Sigmoid colon (tissue), 4 donors: ENCODE measurements around the gene GAB2.

Experiments used
- POLR2A ChIP-seq, 2 donors: fragments of 450-650 bp; IDR thresholded peaks; one replicate each; pipeline ENCODE4 v1.6.1; 2016; ENCODE audit warnings: antibody characterized with exemption in 2 of 2, mild to moderate bottlenecking in 2 of 2, moderate library complexity in 2 of 2
- POLR2AphosphoS5 ChIP-seq, 4 donors: sonication (generic); formaldehyde crosslinking; IDR thresholded peaks; one replicate each; pipeline ENCODE4 v1.6.1; 2017; ENCODE audit warnings: antibody characterized with exemption in 4 of 4
- TF ChIP-seq, protein P1 (sequence below), 4 experiments: fragments of 450-650 bp in 3 of 4; fragments of 200-600 bp in 1 of 4; IDR thresholded peaks; one replicate each; pipeline ENCODE4 v1.5.1; 2016 to 2019; ENCODE audit warnings: antibody characterized with exemption in 4 of 4, mild to moderate bottlenecking in 3 of 4, moderate library complexity in 2 of 4

DNA sequence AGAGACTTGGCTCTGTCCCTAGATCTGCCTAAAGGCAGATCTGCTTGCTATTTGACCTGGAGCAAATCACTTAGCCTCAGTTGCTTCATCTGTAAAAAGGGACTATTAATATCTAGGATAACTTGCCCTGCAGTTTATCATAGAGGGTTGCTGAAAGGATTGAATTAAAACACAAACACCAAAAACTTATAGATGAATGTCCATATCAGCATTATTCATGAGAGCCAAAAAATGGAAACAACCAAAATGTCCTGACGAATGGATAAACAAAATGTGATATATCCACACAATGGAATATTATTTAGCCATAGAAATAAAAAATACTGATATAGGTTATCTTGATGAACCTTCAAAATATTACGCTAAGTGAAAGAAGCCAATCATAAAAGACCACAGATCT lies 161.7 kb downstream of the GAB2 start:
- TF ChIP-seq, protein P1, sequence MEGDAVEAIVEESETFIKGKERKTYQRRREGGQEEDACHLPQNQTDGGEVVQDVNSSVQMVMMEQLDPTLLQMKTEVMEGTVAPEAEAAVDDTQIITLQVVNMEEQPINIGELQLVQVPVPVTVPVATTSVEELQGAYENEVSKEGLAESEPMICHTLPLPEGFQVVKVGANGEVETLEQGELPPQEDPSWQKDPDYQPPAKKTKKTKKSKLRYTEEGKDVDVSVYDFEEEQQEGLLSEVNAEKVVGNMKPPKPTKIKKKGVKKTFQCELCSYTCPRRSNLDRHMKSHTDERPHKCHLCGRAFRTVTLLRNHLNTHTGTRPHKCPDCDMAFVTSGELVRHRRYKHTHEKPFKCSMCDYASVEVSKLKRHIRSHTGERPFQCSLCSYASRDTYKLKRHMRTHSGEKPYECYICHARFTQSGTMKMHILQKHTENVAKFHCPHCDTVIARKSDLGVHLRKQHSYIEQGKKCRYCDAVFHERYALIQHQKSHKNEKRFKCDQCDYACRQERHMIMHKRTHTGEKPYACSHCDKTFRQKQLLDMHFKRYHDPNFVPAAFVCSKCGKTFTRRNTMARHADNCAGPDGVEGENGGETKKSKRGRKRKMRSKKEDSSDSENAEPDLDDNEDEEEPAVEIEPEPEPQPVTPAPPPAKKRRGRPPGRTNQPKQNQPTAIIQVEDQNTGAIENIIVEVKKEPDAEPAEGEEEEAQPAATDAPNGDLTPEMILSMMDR (IDR thresholded peaks at IDR 0.05), result no peak
- TF ChIP-seq POLR2A (IDR thresholded peaks at IDR 0.05) (no peak), POLR2AphosphoS5 (IDR thresholded peaks at IDR 0.05) (no peak)
